SW480 (cell line): ENCODE data around the gene SPOPL.
A peak's percentile ranks its signal among the peaks of the same experiment; 100 is the strongest.
"Not testable (repeated sequence)": the region's sequence is repeated elsewhere in the genome, so short reads cannot be mapped to it uniquely, and the experiment has no call there.

ENCODE experiments used
- DNase-seq: peaks from one replicate; pipeline ENCODE4 v3.0.0-alpha.2; 2016; ENCODE audit warnings: low spot score

Gene SPOPL

GRCh38 chr2:138494265-138494966, 7.2 kb upstream of the SPOPL start:
- no peak for DNase-seq

- no peak for DNase-seq
These were observed 6.2 kb upstream of the SPOPL start for GRCh38 chr2:138495384-138495783.

- no peak for DNase-seq
These were observed 5.4 kb upstream of the SPOPL start for GRCh38 chr2:138496096-138496651.

GRCh38 chr2:138497294-138497693, 4.3 kb upstream of the SPOPL start:
- no peak for DNase-seq

- no peak for DNase-seq
These were observed 1.9 kb upstream of the SPOPL start for GRCh38 chr2:138499684-138500083.

- DNase-seq = no peak
These were observed 762 bp upstream of the SPOPL start for GRCh38 chr2:138500592-138501424.

GRCh38 chr2:138502255-138503086, 901 bp downstream of the SPOPL start:
- DNase-seq = peak; percentile 49

GRCh38 chr2:138503087-138503442, 1.5 kb downstream of the SPOPL start:
- no peak for DNase-seq

- DNase-seq = no peak
These were observed 2.1 kb downstream of the SPOPL start for GRCh38 chr2:138503652-138504051.

GRCh38 chr2:138504092-138504491, 2.5 kb downstream of the SPOPL start:
- DNase-seq = no peak

- DNase-seq = no peak
These were observed 3.1 kb downstream of the SPOPL start for GRCh38 chr2:138504546-138505235.

GRCh38 chr2:138507267-138507666, 5.7 kb downstream of the SPOPL start:
- DNase-seq = no peak

- DNase-seq = no peak
These were observed 8.7 kb downstream of the SPOPL start for GRCh38 chr2:138510319-138510718.

- DNase-seq = no peak
These were observed 11.1 kb downstream of the SPOPL start for GRCh38 chr2:138512672-138513071.

- DNase-seq = no peak
These were observed 12.6 kb downstream of the SPOPL start for GRCh38 chr2:138514173-138514572.

- DNase-seq = no peak
These were observed 13.5 kb downstream of the SPOPL start for GRCh38 chr2:138515092-138515491.

- peak; percentile 87 for DNase-seq
These were observed 14.6 kb downstream of the SPOPL start for GRCh38 chr2:138516030-138516704.

GRCh38 chr2:138518860-138519259, 17.3 kb downstream of the SPOPL start:
- no peak for DNase-seq

- DNase-seq = no peak
These were observed 20.3 kb downstream of the SPOPL start for GRCh38 chr2:138521821-138522220.

GRCh38 chr2:138522556-138522955, 21.0 kb downstream of the SPOPL start:
- no peak for DNase-seq

- not testable (repeated sequence) for DNase-seq
These were observed 21.6 kb downstream of the SPOPL start for GRCh38 chr2:138523018-138523672.
